Stimulated activated CD8-positive, alpha-beta memory T cell treated with anti-CD3 and anti-CD28 coated beads, Interleukin-7, amount 100 ng/mL, for 24 hours (primary cell): Measurements from ENCODE around the gene MPPED2.

ENCODE experiments used
- DNase-seq: peaks from one replicate; pipeline ENCODE4 v3.0.0-alpha.2; 2020; ENCODE audit warnings: low read depth

Gene MPPED2

GRCh38 chr11:30533445-30533947 lies 52.7 kb downstream of the MPPED2 start:
- no peak for DNase-seq

- DNase-seq: no peak
Observed at GRCh38 chr11:30527566-30527965, 58.6 kb downstream of the MPPED2 start.

GRCh38 chr11:30526558-30526957 lies 59.6 kb downstream of the MPPED2 start:
- DNase-seq: no peak

- no peak for DNase-seq
Observed at GRCh38 chr11:30522536-30523243, 63.5 kb downstream of the MPPED2 start.

- DNase-seq: no peak
Observed at GRCh38 chr11:30521297-30522071, 64.7 kb downstream of the MPPED2 start.

- no peak for DNase-seq
Observed at GRCh38 chr11:30513087-30513486, 73.1 kb downstream of the MPPED2 start.

- DNase-seq: no peak
Observed at GRCh38 chr11:30511408-30511807, 74.7 kb downstream of the MPPED2 start.

GRCh38 chr11:30510750-30511149 lies 75.4 kb downstream of the MPPED2 start:
- DNase-seq: no peak

GRCh38 chr11:30509364-30509763 lies 76.8 kb downstream of the MPPED2 start:
- DNase-seq: no peak

- no peak for DNase-seq
Observed at GRCh38 chr11:30508594-30508993, 77.6 kb downstream of the MPPED2 start.

GRCh38 chr11:30505603-30506002 lies 80.5 kb downstream of the MPPED2 start:
- DNase-seq: no peak

- no peak for DNase-seq
Observed at GRCh38 chr11:30504468-30504867, 81.7 kb downstream of the MPPED2 start.

- no peak for DNase-seq
Observed at GRCh38 chr11:30503156-30503555, 83.0 kb downstream of the MPPED2 start.

- no peak for DNase-seq
Observed at GRCh38 chr11:30502305-30502704, 83.8 kb downstream of the MPPED2 start.

- DNase-seq: no peak
Observed at GRCh38 chr11:30501744-30502143, 84.4 kb downstream of the MPPED2 start.

GRCh38 chr11:30499940-30500339 lies 86.2 kb downstream of the MPPED2 start:
- no peak for DNase-seq

GRCh38 chr11:30497600-30497999 lies 88.6 kb downstream of the MPPED2 start:
- DNase-seq: no peak

GRCh38 chr11:30496935-30497334 lies 89.2 kb downstream of the MPPED2 start:
- DNase-seq: no peak

GRCh38 chr11:30495437-30495836 lies 90.7 kb downstream of the MPPED2 start:
- DNase-seq: no peak

- no peak for DNase-seq
Observed at GRCh38 chr11:30489511-30489910, 96.6 kb downstream of the MPPED2 start.

- no peak for DNase-seq
Observed at GRCh38 chr11:30489076-30489475, 97.1 kb downstream of the MPPED2 start.

GRCh38 chr11:30488304-30488998 lies 97.7 kb downstream of the MPPED2 start:
- DNase-seq: no peak
